Measurements from ENCODE around the gene ST7L. TPM values are rescaled to one million over a fixed set of nuclear protein-coding genes. Genes with fewer than 3 reads are reported as not detected.

Gene ST7L
- total RNA-seq, 1 experiment from 2014 or later, result 31.5 TPM

DNA sequence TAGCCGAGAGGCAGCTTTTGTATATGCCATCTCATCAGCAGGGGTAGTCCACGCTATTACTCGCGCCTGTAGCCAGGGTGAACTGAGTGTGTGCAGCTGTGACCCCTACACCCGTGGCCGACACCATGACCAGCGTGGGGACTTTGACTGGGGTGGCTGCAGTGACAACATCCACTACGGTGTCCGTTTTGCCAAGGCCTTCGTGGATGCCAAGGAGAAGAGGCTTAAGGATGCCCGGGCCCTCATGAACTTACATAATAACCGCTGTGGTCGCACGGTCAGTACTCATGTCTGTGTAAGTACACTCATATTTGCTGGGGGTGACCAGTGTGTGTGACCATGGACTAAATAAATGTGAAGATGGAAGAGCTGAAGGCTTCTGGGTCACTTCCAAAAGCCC, 102.8 kb downstream of the ST7L start:
- no peak for DNase-seq (ENCODE audit: low read depth)

DNA sequence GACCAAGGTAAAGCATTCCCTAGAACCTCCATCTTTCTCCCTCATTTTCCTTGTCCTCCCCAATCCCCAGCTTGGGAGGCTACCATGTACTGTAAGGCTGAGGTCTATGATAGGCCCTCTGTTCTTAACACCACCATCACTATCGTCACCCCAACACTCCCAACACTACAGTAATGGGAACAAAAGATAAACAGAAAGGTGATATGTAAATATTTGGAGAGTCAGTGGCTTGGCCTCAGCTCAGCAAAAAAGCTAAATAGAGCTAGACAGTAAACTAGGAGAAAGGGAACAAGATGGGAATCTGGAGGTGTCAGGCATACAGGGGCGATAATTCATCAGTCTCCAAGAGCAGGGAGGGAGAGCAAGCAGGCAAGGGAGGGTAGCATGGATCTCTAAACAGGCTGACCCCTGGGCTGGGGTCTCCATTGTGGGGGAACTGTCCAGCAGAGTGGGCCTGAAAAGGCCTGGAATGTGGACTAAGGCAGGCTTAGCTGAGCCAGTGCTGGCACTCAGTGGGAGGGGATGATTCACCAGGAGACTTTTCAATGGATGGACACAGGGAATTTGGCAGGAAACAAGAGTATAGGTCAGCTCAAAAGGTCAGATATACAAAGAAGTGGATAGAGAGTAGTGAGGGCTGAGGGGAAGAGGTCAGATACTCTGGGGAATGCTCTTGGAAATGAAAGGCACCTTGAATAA, 103.5 kb downstream of the ST7L start:
- DNase-seq (ENCODE audit: low read depth), result peak; percentile 42

DNA sequence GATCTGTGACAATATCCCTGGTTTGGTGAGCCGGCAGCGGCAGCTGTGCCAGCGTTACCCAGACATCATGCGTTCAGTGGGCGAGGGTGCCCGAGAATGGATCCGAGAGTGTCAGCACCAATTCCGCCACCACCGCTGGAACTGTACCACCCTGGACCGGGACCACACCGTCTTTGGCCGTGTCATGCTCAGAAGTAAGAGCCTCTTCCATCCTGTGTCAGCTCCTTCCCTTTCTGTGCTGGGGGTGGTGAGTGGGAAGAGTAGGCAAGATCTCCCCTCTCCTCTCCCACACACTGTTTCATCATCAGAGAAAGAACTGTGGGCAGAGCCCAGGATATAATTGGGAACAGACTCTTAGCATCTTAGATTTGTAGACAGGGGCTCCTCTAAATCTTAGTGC, 104.0 kb downstream of the ST7L start:
- DNase-seq (ENCODE audit: low read depth), result no peak

DNA sequence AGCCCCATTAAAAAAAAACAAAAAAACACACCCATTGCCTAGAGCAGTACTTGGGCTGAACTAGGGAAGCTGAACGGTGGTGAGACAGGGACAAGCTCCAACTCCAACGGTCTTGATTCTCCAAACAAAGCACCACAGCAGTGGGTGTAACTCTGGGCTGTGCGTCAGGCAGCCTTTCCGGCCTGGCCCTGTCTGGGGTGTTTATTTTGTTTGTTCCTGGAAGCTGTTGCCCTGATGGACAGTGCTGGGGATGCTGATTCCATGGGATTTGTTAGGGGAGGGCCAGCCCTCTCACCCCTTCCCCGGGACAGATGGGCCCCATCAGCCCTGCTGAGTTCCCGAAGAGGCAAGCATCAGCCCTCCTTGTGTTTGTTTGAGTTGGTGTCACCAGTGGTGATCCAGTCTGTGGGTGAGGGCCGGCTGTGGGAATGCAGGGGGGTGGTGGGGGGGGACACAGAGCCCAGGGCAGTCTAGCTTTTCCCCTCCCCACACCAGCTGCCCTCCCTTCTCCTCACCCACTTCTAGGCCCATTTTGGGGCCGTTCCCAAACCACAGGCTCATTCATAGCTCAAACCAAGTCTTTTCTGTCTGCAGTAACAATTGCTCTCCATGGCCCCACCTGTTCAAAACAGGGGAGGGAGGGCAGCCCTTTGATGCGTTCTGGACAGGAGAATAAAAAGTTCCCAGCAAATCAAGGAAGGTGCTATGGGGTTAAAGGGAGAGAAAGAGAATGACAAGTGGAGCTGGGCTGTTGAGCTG, 105.7 kb downstream of the ST7L start:
- peak; percentile 48 for DNase-seq (ENCODE audit: low read depth)

DNA sequence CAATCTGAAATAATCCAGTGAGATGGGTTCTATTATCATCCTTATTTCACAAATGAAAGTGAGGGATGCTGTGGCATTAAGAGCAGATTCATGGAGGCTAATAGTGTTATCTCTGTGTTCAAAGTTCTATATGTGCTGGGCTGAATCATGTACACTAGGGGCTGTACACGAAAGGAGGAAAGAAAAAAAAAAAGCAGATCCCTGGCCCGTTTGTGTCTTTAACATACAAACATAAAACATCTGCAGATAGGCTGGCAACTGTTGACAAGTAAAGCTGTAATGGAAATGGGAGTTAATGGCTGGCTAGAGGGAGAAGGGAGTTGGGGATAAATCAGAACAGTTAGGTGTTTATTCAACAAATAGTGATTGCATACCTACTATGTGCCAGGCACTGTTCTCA, 107.0 kb downstream of the ST7L start:
- DNase-seq (ENCODE audit: low read depth), result no peak

DNA sequence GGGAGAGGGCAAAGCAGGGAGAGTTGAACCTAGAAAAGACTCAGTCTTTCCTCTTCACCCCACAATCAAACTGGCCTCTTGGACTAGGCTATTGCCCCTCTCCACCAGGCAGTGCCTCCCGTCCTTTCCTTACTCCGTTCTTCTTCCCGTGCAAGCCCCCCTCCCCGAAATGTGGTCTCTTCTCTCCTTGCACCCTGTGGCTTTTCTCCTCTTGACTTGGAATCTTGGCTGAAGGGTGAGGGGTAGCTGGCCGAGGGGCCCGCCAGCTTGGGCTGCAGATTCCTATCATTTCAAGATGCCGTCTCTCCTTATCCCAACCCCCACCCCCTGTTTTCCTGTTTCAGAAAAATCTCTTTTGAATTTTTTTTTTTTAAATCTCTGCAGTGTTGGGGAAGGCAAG, 108.6 kb downstream of the ST7L start:
- no peak for DNase-seq (ENCODE audit: low read depth)

DNA sequence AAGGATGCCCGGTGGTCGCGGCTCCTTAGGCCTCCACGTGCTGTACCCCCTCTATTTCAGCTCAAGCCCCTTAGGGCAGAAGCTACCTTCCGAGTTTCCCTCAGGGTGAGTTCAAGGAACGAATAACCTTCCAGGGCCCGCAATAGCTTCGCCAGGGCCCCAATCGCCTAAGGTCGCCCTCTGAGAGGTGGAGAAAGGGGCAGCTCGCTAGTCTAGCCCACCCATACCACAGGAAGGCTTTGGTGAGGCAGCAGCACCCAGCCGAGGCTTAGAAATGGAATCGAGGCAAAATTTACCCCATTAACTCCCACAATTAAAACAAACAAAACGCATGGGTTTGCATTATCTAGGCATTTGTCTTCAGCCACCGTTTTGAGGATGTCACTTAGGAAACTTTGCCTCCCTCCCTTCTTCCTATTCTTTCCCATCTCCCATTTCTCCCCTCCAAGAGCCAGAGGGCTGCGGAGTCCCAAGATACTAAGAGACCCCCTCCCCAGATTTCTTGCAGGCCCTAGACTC, 109.2 kb downstream of the ST7L start:
- no peak for DNase-seq (ENCODE audit: low read depth)

DNA sequence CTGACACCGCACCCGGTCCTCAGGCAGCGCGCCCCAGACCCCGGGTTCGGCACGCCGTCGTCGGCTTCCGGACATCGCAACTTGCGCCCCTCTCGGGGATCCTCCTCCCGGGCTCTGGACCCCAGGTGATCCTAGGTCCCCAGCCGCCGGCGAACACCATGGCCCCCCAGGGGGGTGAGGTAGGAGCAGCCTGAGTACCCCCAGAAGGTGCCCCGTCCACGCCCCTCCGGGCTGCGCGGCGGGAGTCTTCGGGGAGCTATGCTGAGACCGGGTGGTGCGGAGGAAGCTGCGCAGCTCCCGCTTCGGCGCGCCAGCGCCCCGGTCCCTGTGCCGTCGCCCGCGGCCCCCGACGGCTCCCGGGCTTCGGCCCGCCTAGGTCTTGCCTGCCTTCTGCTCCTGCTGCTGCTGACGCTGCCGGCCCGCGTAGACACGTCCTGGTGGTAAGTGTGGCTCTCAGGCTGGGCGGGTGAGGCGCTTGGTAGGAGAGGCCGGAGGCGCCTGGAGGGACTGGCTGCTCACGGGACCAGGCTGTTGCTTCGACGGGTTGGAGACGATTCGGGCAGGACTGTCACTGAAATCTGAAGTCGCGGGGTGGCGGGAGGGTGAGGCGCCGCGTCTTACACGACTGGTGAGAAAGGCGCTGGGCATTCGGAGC, 109.8 kb downstream of the ST7L start:
- no peak for DNase-seq (ENCODE audit: low read depth)

DNA sequence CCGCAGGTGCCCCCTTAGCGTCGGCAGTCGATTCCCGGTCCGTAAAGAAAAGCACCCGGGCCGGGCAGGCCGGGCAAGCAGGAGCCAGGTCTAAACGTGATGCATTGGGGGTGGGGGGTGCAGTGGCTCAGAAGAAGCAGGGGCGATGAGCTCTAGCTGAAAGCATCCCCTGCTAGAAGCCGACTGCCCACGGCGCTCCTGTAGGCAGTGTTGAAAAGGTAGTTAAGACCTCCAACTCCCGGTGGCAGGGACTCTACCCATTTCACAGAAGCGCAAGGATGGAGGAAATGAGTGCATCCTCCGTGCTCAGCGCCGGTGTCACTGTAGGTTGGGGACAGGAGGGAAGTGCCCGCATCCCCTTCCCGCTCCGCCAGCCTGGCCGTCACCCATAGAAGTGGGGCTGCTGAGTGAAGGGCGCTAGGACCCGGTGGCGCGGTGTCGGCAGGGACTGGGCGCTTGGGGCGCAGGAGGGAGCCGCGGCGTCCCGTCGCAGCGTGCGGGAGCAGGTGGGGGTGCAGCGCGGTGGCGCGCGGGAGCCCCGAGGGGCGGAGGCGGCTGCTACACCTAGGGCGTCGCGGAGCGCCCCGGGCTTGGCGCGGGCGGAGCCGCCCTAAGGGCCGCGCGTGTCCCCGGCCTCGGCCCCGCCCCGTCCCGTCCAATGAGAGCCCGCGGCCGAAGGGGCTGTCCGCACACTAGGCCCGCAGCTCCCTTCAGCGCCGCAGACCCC, 110.5 kb downstream of the ST7L start, which contains the start of gene WNT2B:
Gene WNT2B, plus strand, starts transcription at position 688 of the 727 bp plus-strand sequence. CDS start 298 bp downstream, outside the sequence.
- peak; percentile 62 for DNase-seq (ENCODE audit: low read depth)

DNA sequence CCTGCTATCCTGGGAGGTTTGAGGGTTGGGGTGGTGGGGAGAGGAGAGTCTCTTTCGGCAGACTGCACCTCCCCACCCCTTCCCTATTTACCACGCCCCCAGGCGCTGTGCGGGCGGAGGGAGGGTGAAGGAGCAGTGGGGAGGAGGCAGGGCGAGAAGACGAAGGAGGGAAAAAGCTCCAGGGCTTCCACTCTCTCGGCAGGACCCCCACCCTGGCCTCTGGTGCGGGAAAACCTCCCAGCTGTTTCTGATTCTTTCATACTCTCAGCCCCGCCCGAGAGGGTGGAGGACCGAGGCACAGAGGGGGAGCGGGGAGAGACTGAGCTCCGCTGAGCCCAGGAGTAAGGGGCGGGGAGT, 111.0 kb downstream of the ST7L start:
- peak; percentile 42 for DNase-seq (ENCODE audit: low read depth)

- no peak for DNase-seq (ENCODE audit: low read depth)
These were observed 111.6 kb downstream of the ST7L start for GRCh38 chr1:112507336-112507735.

GRCh38 chr1:112506731-112507130, 112.2 kb downstream of the ST7L start:
- DNase-seq (ENCODE audit: low read depth), result no peak

GRCh38 chr1:112506306-112506705, 112.6 kb downstream of the ST7L start:
- DNase-seq (ENCODE audit: low read depth), result no peak

GRCh38 chr1:112505878-112506277, 113.1 kb downstream of the ST7L start:
- no peak for DNase-seq (ENCODE audit: low read depth)

- DNase-seq (ENCODE audit: low read depth), result no peak
These were observed 113.5 kb downstream of the ST7L start for GRCh38 chr1:112505400-112505785.

GRCh38 chr1:112504661-112505399, 114.1 kb downstream of the ST7L start:
- DNase-seq (ENCODE audit: low read depth), result no peak

GRCh38 chr1:112504001-112504660, 114.8 kb downstream of the ST7L start:
- DNase-seq (ENCODE audit: low read depth), result no peak

DNA sequence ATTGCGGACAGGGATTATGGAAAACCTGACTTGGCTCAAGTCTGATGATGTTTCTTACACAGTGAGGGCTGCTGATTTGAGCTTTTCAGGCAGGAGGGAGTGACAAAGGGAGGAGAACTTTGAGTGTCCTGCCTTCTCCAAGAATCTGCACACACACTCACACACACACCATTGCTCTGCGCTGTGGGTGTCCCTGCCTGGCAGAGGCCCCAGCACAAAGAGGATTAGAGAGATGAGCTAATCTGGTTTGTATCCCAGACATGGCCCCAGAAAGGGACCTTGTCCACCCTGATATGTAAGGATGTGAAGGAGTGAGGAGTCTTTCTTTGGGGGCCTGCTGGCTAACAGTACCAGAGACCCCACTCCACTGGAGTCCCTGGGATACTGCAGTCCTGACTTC, 116.1 kb downstream of the ST7L start:
- DNase-seq (ENCODE audit: low read depth), result no peak

DNA sequence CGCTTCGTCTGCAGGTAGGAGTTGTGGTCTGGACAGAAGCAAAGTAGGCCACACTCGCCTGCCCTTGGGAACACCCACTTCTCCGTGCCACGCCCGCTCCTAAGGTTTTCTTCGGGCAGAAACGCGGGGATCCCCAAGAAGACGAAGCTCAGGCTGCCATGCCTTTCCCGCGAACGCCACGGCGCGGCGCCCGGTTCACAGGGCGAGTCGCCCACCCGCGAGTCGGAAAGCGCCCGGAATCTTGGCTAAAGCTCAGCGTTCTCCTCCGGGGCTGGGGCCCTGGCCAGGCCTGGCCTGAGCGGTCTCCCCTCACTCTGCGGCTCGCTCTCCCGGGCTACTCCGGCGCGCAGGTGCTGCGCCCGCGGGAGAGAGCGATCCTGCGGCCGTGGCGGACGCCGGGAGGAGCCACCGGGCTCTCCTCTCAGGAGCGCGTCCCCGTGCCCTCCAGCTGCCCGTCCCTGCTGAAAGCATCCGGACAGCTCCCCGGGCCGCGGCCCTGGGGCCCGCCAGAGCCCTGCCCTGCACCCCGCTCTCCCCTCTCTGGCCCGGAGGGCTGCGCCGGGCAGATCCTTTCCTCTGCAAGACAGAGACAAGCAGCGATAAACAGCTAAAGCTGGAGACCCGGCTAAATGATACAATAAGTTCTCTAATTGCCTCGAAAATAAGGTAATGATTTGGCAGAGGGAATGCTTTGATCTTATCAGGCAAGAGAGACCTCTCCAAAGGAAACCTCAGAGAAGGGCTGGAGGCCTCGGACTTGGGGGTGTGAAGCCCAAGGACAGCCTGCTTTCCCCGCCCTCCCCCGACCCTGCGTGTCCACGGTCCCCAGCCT, 116.9 kb downstream of the ST7L start:
- DNase-seq (ENCODE audit: low read depth), result peak; percentile 79

DNA sequence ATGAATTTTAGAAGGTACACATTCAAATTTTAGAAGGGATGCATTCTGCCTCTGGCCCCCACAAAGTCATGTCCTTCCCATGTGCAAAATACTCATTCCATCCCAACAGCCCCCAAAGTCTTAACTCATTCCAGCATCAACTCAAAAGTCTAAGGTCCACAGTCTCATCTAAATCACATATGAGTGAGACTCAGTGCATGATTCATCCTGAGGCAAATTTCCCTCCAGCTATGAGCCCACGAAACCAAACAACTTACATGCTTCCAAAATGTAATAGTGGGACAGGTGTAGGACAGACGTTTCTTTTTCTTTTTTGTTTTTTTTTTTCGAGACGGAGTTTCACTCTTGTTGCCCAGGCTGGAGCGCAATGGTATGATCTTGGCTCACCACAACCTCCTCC, 122.7 kb downstream of the ST7L start:
- DNase-seq (ENCODE audit: low read depth), result no peak

All from Daoy (cell line).